ENCODE data around the gene CCR5.
"Not testable (repeated sequence)": the region's sequence is repeated elsewhere in the genome, so short reads cannot be mapped to it uniquely, and the experiment has no call there.

CCR5 gene

DNA sequence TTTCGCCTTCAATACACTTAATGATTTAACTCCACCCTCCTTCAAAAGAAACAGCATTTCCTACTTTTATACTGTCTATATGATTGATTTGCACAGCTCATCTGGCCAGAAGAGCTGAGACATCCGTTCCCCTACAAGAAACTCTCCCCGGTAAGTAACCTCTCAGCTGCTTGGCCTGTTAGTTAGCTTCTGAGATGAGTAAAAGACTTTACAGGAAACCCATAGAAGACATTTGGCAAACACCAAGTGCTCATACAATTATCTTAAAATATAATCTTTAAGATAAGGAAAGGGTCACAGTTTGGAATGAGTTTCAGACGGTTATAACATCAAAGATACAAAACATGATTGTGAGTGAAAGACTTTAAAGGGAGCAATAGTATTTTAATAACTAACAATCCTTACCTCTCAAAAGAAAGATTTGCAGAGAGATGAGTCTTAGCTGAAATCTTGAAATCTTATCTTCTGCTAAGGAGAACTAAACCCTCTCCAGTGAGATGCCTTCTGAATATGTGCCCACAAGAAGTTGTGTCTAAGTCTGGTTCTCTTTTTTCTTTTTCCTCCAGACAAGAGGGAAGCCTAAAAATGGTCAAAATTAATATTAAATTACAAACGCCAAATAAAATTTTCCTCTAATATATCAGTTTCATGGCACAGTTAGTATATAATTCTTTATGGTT, at the start of gene CCR5:
TSS of gene CCR5 (plus strand) at position 108 of the 680 bp plus-strand sequence. CDS start 1,957 bp downstream, outside the sequence.
- Mint-ChIP-seq H3K4me1 (ENCODE audit: low read depth) (peaks cover 77% of the 10 kb centered on the region), H3K36me3 (ENCODE audit: low read depth) (peaks cover 30% of the 10 kb centered on the region), H3K9me3 (no peaks in the 10 kb centered on the region), H3K27me3 (ENCODE audit: low read depth) (peaks cover 17% of the 10 kb centered on the region), H3K27ac (peak within 1 kb of the TSS; percentile 91), H3K4me3 (peak within 1 kb of the TSS; percentile 72)

GRCh38 chr3:46321461-46322104, 49.2 kb upstream of the CCR5 start:
- H3K36me3 Mint-ChIP-seq (ENCODE audit: low read depth), result peaks cover 18% of the 10 kb centered on the region
- H3K4me1 Mint-ChIP-seq (ENCODE audit: low read depth), result peaks cover 1% of the 10 kb centered on the region

GRCh38 chr3:46324036-46324435, 46.7 kb upstream of the CCR5 start:
- Mint-ChIP-seq H3K9me3 (peaks cover 31% of the 10 kb centered on the region), H3K4me1 (ENCODE audit: low read depth) (peaks cover 1% of the 10 kb centered on the region), H3K4me3 (no peak overlapping the region), H3K36me3 (ENCODE audit: low read depth) (peaks cover 5% of the 10 kb centered on the region), H3K27ac (no peak overlapping the region), H3K27me3 (ENCODE audit: low read depth) (peaks cover 29% of the 10 kb centered on the region)

More at GRCh38 chr3:46321461-46322104, 49.2 kb upstream of the CCR5 start:
- Mint-ChIP-seq H3K27me3 (ENCODE audit: low read depth) (peaks cover 50% of the 10 kb centered on the region), H3K9me3 (peaks cover 52% of the 10 kb centered on the region), H3K4me3 (no peak overlapping the region), H3K27ac (no peak overlapping the region)

DNA sequence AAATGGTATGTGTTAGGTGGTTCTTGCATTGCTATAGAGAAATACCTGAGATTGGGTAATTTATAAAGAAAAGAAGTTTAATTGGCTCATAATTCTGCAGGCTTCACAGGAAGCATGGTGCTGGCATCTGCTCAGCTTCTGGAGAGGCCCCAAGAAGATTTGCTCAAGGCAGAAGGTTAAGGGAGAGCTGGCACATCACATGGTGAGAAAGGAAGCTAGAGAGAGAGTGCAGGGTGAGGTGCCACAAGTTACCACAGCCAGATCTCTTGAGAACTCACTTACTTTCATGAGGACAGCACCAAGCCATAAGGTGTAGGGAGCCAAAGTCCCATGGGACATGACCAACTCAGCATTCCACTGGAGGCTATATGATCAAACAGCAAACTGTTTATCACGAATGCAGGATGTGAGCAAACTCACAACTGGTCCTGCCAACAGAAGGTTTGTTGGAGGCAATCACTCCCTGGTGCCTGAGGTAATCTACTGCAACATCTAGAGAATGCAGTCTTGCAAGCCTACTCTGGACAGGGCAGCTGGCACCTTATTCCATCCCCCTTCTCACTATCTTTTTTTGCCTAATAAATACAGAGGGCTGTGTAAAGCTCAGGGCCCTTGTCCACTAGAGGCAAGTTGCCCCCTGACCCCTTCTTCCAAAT, 45.0 kb upstream of the CCR5 start:
- Mint-ChIP-seq H3K4me3 (no peak overlapping the region), H3K4me1 (ENCODE audit: low read depth) (peaks cover 1% of the 10 kb centered on the region), H3K9me3 (peaks cover 23% of the 10 kb centered on the region), H3K36me3 (ENCODE audit: low read depth) (peaks cover 5% of the 10 kb centered on the region), H3K27ac (no peak overlapping the region), H3K27me3 (ENCODE audit: low read depth) (peaks cover 27% of the 10 kb centered on the region)

DNA sequence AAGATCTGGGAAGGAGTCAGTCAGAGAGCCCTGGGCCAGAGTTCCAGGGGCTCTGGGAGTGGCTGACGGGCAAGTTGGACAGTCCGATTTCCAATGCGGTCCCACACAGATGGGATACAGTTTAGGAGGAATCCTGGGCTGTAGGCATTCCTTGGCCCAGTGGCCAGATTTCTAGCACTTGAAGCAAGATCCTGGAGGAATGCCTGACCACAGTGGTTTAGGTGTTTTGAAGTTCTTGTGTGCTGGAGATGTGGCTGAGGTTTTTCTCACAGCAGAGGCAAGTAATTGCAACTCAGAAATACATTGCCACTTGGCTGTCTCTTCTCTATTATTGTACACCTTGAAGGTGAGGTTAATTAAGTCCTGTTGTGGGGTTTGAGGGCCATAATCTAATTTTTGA, 40.1 kb upstream of the CCR5 start:
- Mint-ChIP-seq H3K9me3 (peaks cover 17% of the 10 kb centered on the region), H3K27me3 (ENCODE audit: low read depth) (peaks cover 14% of the 10 kb centered on the region), H3K4me1 (ENCODE audit: low read depth) (peaks cover 14% of the 10 kb centered on the region)
- not testable (repeated sequence) for H3K4me3 Mint-ChIP-seq; H3K27ac Mint-ChIP-seq; H3K36me3 Mint-ChIP-seq (ENCODE audit: low read depth)

- Mint-ChIP-seq H3K27ac (no peak overlapping the region), H3K27me3 (ENCODE audit: low read depth) (peaks cover 14% of the 10 kb centered on the region), H3K9me3 (peaks cover 53% of the 10 kb centered on the region), H3K4me1 (ENCODE audit: low read depth) (peaks cover 17% of the 10 kb centered on the region), H3K36me3 (ENCODE audit: low read depth) (peaks cover 26% of the 10 kb centered on the region), H3K4me3 (no peak overlapping the region)
Observed at GRCh38 chr3:46334741-46335478, 35.8 kb upstream of the CCR5 start.

DNA sequence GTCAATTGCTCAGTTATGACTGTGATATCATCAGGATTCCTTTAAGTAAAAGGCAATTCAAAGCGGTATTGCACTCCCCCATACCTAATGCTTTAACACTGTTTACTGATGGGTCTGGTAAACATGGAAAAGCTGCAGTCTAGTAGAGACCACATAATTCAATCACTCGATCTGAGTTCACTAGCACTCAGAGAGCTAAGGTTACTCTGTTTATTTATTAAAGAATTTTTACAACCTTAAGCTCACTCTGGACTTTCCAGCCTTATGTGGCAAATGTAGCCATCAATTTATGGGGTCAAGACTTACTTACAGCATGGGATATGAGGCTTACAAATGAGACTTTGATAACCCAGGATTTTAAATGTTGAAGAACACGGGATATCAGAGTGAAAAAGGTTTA, 35.2 kb upstream of the CCR5 start:
- peaks cover 59% of the 10 kb centered on the region for H3K9me3 Mint-ChIP-seq
- peaks cover 14% of the 10 kb centered on the region for H3K27me3 Mint-ChIP-seq (ENCODE audit: low read depth)
- H3K4me3 Mint-ChIP-seq, result no peak overlapping the region
- H3K36me3 Mint-ChIP-seq (ENCODE audit: low read depth), result peaks cover 31% of the 10 kb centered on the region
- H3K27ac Mint-ChIP-seq, result no peak overlapping the region
- peaks cover 17% of the 10 kb centered on the region for H3K4me1 Mint-ChIP-seq (ENCODE audit: low read depth)

GRCh38 chr3:46337911-46338310, 32.8 kb upstream of the CCR5 start:
- Mint-ChIP-seq H3K4me1 (ENCODE audit: low read depth) (peaks cover 11% of the 10 kb centered on the region), H3K4me3 (no peak overlapping the region), H3K36me3 (ENCODE audit: low read depth) (peaks cover 28% of the 10 kb centered on the region), H3K9me3 (peaks cover 48% of the 10 kb centered on the region), H3K27me3 (ENCODE audit: low read depth) (peaks cover 7% of the 10 kb centered on the region), H3K27ac (no peak overlapping the region)

- peaks cover 53% of the 10 kb centered on the region for H3K9me3 Mint-ChIP-seq
- peaks cover 31% of the 10 kb centered on the region for H3K36me3 Mint-ChIP-seq (ENCODE audit: low read depth)
- H3K4me1 Mint-ChIP-seq (ENCODE audit: low read depth), result peaks cover 9% of the 10 kb centered on the region
- no peak overlapping the region for H3K4me3 Mint-ChIP-seq
- no peak overlapping the region for H3K27ac Mint-ChIP-seq
- H3K27me3 Mint-ChIP-seq (ENCODE audit: low read depth), result peaks cover 3% of the 10 kb centered on the region
Observed at GRCh38 chr3:46338840-46339239, 31.9 kb upstream of the CCR5 start.

DNA sequence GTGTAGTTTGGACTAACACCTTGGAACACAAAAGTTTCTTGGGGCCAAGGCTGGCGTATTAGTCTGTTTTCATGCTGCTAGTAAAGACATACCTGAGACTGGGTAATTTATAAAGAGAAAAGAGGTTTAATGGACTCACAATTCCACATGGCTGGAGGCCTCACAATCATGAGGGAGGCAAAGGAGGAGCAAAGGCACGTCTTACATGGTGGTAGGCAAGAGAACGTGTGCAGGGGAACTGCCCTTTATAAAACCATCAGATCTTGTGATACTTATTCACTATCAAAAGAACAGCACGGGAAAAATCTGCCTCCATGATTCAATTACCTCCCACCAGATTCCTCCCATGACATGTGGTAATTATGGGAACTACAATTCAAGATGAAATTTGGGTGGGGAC, 26.3 kb upstream of the CCR5 start:
- Mint-ChIP-seq H3K27me3 (ENCODE audit: low read depth) (no peaks in the 10 kb centered on the region), H3K27ac (no peak overlapping the region), H3K4me1 (ENCODE audit: low read depth) (peaks cover 15% of the 10 kb centered on the region), H3K4me3 (no peak overlapping the region), H3K9me3 (peaks cover 54% of the 10 kb centered on the region), H3K36me3 (ENCODE audit: low read depth) (peaks cover 26% of the 10 kb centered on the region)

- Mint-ChIP-seq H3K36me3 (ENCODE audit: low read depth) (peaks cover 15% of the 10 kb centered on the region), H3K9me3 (peaks cover 38% of the 10 kb centered on the region), H3K4me3 (peak overlapping the region; percentile 56), H3K27me3 (ENCODE audit: low read depth) (peaks cover 4% of the 10 kb centered on the region), H3K4me1 (ENCODE audit: low read depth) (peaks cover 54% of the 10 kb centered on the region), H3K27ac (peak overlapping the region; percentile 93)
Observed at GRCh38 chr3:46348823-46349482, 21.8 kb upstream of the CCR5 start.

- H3K36me3 Mint-ChIP-seq (ENCODE audit: low read depth), result peaks cover 19% of the 10 kb centered on the region
- peak overlapping the region; percentile 93 for H3K27ac Mint-ChIP-seq
- peaks cover 60% of the 10 kb centered on the region for H3K4me1 Mint-ChIP-seq (ENCODE audit: low read depth)
- H3K27me3 Mint-ChIP-seq (ENCODE audit: low read depth), result peaks cover 9% of the 10 kb centered on the region
- H3K4me3 Mint-ChIP-seq, result peak overlapping the region; percentile 56
- H3K9me3 Mint-ChIP-seq, result peaks cover 33% of the 10 kb centered on the region
Observed at GRCh38 chr3:46349484-46350261, 21.1 kb upstream of the CCR5 start.

DNA sequence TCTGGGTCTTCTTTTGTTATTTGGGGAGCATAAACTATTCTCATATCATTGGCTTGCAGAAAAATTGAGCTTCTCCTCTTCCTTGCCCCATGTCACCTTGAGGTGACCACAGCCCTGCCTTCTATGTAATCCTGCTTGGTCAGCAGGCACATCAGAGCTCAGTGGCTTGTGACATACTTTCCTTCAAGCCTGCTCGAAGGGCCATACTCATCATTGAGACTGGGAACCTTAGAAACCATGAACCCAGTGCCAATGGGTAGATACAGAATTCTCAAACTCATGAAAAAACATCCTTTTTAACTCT, 20.5 kb upstream of the CCR5 start:
- Mint-ChIP-seq H3K27me3 (ENCODE audit: low read depth) (peaks cover 14% of the 10 kb centered on the region), H3K4me1 (ENCODE audit: low read depth) (peaks cover 64% of the 10 kb centered on the region), H3K4me3 (peak overlapping the region; percentile 56), H3K27ac (peak overlapping the region; percentile 93), H3K36me3 (ENCODE audit: low read depth) (peaks cover 22% of the 10 kb centered on the region), H3K9me3 (peaks cover 32% of the 10 kb centered on the region)
